ENCODE results near the gene TBX3.

The TBX3 gene

DNA sequence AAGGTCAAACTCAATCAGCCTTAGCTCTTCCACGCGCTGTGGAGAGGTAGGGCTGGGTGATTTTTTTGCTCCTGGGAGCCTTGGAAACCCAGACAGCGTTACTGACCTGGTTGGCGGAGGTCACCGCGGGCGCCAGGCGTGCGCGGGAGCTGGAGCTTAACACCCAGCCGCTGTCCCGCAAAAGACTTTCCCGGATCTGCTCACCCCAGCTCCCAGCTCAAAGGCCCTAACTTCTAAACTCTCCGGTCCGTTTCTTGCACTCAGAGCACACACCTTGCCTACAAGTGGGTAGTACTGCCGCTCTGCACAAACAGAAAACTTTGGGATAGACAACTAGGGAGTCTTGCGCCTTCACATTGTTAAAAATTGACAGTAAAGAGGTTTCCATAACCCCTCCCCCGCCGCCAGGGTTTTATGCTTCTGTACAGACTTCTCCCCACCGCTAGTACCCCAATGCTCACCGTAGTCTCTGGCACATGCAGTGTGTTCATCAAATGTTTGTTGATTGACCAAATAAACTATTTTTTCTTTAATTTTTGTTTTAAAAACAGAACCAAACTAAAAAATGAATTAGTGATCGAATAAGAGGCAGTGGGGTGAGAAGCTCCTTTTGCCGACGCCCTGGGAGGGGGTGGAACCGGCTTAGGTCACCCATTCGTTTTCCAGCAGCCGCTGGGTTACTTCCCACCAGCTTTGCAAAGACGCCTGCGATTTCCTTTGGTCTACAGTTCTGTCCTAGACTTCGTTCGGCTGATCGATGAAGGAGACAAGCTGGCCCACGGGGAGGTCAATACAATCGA, 12.7 kb upstream of the TBX3 start:
- no peak for DNase-seq (ENCODE audit: low read depth, low spot score)

DNA sequence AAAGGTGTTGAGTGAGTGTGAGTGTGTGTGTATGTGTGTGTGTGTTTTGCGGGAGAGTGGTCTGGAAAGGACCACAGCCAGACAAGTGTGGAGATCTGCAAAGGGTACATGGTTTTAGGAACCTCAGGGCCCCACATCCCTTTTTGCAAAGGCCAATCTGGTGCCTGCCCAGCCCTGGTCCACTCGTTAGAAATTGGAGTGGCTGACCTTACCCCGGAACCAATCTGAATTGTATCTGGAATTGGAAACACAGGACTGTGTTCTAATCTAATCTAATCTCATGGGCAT, 11.3 kb upstream of the TBX3 start:
- DNase-seq (ENCODE audit: low read depth, low spot score), result no peak

DNA sequence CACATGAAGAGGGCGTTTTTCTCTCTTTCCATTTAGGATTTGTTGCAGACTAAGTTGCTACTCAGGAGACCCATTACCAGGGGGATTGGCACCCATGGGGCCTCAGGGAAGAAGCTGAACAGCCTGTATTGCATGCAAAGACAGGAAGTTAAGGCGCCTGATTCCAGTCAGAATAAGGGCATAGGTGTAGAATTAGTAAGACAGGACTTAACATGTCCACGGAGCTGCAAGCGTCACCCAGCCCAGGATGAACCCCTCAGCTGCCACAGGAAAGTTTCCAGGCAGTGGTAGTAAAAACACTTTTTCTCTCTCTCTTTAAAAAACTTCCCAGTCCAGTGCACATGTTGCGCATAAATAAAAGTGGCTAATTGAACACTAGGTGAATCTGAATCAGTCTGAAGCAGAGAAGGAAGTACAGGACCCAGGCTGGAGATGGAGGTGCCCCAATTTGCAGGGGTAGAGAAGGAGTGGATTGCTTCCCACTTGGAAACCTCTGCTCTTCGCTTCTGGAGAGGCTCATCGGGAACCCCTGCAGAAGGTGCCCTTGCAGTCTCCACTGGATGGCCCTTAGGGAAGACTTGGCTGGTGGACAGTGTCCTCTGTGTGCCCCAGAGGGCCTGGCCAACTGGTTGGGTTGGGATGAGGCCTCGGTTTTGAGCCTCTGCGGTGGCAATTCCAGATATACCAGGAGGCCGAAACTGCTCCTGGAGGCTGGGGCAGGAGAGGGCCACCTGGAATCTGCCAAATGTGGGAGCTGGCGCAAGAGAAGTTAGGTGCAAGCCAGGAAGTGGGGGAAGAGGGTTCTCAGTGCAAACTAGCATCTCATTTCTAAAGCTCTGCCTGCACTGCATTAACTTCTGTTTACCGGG, 10.7 kb upstream of the TBX3 start:
- no peak for DNase-seq (ENCODE audit: low read depth, low spot score)

DNA sequence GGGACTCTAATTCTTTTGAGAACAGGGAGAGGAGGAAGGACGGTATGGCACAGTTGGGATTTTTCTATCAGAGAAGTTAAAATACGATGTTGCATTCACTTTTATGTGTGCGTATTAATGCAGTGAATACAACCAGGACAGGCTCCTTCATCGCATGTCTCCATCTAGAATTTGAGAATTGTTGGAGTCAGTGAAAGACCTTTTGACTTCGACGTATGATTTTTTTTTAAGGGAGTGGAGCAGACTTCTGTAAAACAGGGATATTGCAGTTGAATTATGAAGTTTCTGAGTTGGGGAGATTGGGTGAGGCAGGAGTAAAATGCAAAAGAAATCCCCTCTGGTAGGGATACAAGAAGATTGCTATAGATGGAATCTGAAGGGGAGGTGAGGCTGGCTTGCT, 9.6 kb upstream of the TBX3 start:
- DNase-seq (ENCODE audit: low read depth, low spot score), result no peak

DNA sequence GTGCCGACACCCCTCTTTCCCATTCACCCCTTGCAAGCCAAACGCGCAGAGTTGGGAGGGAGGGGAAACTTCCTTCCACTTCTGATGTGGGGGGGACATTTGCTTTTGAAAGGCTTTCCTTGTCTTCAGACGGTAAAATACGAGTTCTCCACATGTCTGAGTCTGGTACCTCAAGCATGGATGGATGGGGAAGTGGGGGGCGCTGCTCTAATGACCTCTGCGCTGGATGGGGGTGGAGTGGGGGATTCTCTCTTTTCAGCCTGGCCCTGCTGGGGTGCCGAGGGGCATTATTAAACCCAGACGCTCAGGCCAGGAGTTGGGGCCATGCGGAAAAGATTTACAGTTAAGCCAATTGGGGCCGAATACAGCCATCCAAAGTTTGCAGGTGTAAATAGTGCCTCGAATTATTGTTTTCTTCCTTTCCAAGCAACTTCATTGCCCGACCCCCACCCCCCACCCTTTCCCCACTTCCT, 9.1 kb upstream of the TBX3 start:
- DNase-seq (ENCODE audit: low read depth, low spot score), result no peak

DNA sequence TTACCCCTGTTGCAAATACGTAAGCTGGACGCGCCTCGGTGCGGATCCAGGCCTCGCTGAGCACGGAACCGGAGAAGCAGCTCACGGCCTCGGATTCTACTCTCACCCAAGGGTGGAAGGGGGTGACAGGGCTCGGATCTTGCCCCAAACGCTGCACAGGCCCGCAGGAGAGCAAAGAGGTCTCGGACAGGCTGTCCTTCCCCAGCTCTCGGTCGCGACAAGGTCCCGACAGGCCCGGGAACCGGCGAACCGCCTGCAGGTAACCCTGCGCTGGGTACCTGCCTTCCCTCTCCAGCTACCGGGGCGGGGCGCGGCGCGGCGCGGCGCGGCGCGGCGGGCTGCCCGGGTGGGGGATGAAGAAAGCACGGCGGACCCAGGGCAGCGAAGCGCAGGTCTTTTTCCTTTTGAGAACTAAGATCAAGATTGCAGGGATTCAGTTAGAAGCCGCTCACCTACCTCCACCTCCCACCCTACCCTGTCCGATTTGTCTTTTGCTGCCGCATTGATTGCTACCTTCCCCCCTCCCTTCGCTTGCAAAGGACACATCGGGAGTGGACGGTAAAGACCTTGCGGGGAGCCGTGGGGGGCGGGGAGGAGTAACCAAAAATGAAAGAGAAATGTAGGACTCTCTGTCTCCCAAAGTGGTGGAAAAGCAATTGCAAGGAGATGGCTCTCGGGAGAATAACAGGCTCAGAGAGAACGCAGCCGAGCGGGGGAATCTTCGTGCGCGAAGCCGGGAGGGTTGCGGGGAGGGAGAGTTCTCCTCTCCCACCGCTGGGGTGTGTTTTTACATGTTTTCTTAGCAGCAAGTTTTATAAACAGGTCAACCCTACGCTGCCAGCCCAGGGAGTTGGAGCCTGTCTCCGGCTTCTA, 8.4 kb upstream of the TBX3 start:
- DNase-seq (ENCODE audit: low read depth, low spot score), result no peak

DNA sequence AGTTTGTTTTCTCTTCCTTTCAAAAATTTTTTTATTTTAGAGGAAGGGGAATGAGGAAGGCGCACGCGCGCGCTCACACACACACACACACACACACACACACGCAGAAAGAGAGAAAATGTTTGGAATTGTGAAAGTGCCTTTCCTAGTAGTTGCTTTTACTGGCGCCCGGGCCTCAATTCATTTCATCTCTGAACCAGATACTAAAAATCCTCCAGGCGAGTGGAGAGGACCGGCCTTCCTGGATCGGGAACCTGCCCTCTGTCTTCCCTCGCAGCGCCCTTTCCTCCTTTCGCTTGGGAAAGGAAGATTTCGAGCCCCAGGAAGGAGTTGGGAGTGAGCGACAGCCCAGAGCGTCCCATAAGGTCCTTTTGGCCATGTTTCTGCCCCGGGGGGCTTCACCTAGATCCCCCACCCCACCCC, 7.8 kb upstream of the TBX3 start:
- no peak for DNase-seq (ENCODE audit: low read depth, low spot score)

DNA sequence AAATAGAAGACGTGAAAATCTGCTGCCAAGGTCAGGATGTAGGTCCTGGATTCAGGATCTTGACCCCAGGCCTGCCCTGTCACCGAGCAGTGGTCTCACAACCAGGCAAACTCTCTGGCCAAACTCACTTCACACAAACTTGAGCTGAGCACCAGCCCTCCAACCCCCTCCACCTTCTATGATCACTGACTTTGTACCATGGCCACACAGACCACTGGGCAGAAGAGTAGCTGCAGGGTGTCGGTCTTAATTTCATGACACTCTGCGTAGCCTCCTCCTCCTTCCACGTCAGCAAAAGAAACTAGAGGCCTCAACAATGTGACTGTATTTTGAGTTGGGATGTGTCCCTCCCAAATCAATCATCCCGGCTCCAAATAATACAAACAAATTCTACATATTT, 7.2 kb upstream of the TBX3 start:
- no peak for DNase-seq (ENCODE audit: low read depth, low spot score)

DNA sequence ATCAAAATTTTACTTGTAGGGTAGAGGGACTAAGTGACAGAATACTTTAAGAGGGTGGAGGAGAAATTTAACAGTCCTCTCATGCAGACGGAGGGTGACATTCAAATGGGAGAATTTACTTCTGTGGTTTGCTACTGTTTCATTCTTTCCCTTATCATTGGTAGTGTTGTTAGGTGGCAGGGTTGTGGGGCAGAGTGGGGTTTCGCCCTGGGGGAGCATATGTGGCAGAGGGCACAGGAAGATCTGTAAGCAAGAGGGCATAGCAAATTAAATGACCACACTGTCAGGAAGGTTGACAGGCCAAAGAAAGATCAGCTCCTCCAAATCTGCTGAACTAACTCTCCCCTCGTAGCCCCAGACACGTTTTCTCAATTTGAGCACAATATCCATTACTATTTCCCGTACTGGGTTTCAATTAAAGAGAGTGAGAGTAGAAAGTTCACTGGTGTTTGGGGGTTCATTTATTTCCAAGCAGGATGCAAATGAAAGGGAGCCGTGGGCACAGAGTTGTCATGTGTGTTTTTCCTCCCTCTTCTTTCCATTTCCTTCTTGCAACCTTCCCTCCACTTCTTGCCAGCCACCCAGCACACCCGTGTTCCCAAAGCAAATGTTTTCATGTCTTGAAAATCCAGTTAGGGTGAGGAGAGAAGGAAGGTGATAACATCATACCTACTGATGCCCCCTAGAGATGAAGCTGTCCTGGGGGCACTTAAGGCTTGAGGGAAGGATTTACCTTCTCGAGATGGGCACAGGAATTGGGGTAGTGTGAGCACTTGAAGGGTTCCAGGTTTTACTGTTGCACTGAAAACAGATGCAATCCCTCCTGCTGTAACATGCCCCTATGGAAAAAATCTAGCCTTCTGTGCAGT, 6.5 kb upstream of the TBX3 start:
- DNase-seq (ENCODE audit: low read depth, low spot score), result no peak

DNA sequence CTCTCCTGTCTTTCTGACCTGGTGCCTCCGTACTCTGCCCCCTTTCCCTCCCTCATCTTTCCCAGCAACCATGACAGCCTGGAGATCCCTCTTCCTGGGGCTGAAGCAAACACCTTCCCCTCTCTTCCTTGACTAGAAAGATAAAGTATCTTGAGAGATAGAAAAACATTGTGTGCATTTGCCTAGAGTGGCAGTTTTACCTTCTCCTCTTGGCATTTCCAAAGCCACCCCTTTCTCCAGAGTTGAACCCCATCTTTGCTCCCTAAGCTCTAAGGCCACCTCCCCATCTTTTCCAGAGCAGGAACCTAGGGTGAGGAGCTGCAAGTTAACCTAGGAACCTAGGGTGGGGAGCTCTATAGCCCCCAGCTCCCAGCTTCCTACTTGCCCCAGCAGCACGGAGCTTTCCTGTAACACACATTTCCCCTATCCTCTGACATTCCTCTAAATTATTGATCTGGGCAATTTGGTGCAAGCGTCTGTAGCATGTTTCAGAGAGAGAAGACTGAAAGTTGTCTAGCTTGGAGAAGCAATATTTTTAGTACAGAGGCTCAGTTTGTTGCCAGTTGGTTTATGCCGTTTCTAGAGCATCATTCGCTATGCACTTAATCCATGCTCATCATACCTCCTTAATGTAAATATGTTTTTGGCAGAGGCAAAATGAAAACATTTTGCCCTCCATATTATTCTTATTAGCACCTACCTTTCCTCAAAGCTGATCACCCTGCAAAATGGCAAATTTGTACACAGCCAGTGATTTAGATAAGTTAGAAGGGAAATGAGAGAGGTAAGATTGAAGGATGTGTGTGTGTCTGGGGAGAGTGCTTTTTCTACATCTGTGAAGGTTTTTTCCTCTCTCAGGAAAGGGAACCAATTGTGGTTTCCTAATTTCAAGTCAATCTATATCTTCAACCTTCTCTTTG, 5.4 kb upstream of the TBX3 start:
- no peak for DNase-seq (ENCODE audit: low read depth, low spot score)

DNA sequence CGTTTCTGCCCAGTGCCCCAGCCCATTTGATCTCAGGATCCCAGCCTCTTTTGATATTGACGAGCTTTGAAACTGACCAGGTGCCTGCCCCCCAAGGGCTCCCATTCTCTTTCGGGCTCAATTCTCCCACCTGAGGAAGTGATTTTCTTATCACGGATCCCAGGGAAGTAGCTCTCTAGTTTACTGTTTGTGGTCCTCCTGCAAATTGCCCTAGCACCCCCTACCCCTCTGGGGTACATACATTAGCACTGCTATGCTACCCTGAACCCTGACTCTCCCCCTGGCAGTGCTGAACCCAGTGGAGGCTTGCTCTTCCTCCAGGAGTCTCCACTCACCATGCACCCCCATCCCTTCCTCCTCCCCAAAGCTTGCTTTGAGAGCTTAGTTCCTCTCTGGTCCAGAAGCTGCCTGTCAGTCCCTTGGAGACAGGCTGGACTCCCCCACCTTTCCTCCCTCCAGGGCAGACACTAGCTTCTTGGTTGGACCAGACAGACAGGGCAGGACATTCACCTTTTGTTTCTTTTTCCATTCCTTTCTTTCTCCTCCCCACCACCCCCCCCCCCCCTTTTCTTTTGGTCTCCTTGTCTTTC, 4.4 kb upstream of the TBX3 start:
- DNase-seq (ENCODE audit: low read depth, low spot score), result no peak

DNA sequence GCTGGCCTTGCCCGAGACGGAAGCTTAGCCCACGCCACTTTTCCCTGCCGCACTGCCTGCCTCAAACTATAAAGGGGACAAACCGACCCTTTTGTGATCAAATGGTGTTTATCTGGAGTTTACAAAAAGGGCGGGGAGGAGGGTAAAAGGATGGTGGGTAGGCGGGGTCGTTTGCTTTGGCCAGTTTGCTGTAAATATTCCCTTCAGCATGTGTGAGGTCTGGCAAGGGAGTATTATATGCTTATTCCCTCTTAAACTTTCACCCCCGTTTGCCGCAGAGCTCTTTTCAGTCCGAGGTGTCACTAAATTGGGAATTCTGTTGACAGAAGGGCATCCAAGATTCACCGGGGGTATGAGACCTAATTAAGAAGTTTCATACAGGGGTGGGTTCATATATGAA, 3.8 kb upstream of the TBX3 start:
- DNase-seq (ENCODE audit: low read depth, low spot score), result no peak

DNA sequence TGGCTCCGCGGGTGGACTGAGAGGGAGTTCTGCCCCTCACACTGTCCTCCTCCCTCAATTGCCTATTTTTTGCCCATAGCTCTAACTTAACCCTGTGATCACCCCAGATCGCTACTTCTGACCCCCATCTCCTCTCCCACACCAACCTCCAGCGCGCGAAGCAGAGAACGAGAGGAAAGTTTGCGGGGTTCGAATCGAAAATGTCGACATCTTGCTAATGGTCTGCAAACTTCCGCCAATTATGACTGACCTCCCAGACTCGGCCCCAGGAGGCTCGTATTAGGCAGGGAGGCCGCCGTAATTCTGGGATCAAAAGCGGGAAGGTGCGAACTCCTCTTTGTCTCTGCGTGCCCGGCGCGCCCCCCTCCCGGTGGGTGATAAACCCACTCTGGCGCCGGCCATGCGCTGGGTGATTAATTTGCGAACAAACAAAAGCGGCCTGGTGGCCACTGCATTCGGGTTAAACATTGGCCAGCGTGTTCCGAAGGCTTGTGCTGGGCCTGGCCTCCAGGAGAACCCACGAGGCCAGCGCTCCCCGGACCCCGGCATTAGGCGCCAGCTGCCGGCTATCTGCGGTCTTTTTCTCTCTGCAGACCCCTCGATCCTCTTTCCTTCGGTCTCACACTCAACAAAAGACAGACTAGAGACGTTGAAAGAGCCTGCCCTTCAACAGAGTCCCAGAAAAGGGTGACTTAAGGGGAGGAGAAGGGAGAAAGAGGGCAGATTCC, 3.0 kb upstream of the TBX3 start:
- DNase-seq (ENCODE audit: low read depth, low spot score), result no peak

DNA sequence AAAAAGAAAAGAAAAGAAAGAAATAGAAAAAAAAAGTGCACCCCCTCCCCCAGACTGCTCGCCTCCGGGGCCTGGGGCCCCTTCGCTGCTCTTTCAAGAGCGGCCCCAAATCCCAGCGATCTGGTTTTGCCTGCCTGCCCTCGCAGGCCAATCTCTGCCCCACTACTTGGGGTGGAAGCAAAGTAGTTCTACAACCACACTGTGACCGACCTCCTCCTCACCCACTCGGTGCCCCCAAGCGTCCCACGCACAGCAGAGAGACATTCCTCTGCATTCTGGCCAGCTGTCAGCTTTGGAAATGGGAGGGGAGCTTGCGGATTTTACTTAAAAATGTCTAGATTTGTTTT, 2.4 kb upstream of the TBX3 start:
- no peak for DNase-seq (ENCODE audit: low read depth, low spot score)

DNA sequence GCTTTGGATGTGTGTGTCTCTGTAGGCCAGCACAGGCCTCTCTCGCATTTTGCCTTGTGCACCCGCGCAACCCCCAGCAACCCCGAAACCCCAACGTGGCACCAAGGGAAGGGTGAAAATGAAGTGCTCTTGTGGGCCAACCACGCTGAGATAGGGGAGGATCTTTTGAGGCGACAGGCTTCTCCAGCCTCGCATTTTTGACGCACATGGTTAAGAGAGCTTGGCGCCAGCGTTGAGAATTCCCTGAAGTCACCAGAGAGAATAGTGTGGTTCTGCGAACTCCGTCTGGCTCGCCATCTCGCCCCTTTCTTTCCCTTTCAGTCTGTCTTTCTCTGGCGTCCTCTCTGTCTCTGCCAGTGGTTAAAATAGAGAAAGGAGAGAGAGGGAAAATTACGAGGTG, 1.9 kb upstream of the TBX3 start:
- DNase-seq (ENCODE audit: low read depth, low spot score), result no peak

DNA sequence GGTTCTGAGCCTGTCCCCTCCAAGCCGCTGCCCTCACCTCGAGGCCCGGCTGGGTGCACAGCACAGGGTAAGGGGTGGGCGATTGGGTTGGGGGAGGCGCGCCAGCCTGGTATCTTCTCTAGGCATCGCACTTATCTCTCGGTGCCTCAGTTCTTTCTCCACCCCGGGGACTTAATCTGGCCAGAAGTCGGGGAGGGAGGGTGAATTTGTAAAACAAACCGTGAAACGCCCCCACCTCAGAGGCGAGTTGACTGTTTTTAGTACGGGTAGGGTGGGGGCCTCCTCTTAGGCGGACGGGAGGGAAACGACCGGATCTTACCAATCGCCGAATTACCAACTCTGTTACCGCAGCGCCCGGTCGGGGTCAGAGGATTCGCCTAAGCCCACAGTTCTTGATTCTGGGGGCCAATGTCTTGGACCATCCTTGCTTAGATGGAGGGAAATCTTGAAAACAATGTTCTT, 1.4 kb upstream of the TBX3 start:
- no peak for DNase-seq (ENCODE audit: low read depth, low spot score)

DNA sequence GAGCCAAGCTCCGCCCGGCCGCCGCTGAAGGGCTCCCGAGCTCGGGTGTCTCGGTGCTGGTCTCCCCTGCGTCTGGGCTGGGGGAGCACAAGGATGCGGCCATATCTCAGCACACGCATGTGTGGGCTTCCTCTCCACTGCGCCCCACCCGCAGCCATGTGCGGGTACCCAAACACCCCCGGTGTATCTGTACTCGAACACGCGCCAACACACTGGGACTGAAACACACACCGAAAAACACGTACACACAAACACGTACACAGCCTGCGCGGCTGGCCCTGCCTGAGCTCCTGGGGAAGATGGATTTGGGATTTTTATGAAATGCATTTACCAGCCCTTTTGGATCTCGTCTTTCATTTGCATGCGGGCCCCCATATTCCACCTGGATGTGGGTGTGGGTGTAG, 897 bp upstream of the TBX3 start:
- DNase-seq (ENCODE audit: low read depth, low spot score), result no peak

DNA sequence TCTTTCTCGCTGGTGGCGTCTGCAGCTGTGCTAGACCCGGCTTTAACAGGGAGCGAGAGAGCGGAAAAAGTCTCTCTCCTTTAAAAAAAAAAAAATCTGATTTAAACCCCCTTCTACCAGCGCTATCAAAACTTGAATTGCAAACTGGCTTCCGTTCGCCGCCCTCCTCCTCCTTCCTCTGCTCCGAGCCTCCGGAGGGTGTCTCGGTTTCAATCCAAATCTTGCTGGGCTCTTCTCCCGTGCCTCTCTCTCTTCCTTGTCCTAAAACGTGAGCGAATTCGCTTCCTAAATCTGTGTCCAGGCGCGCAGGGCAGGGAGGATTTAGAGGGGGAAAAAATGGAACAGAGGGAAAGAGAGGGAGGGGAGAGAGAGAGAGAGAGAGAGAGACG, 272 bp downstream of the TBX3 start:
- DNase-seq (ENCODE audit: low read depth, low spot score), result no peak
